Measurements from ENCODE around the gene TMIE. TPM values are rescaled to one million over a fixed set of nuclear protein-coding genes. Genes with fewer than 3 reads are reported as not detected.

TMIE gene
- total RNA-seq, 2 donors from 2014 or later = not detected

- no peaks in the 10 kb centered on the region for H3K9me3 ChIP-seq
- H3K36me3 ChIP-seq = no peaks in the 10 kb centered on the region
- TF ChIP-seq CTCF (IDR thresholded peaks at IDR 0.05) = no peak
- DNase-seq (ENCODE audit: low spot score) = no peak
- ATAC-seq (ENCODE audit: insufficient number of reproducible peaks, low FRiP score, low read depth) = no peak
- no peak overlapping the region for H3K4me3 ChIP-seq
- no peaks in the 10 kb centered on the region for H3K27me3 ChIP-seq (replicated peaks; ENCODE audit: insufficient read depth)
- peaks cover 0 to 4% of the 10 kb centered on the region in 2 donors for H3K4me1 ChIP-seq (ENCODE audit: control insufficient read depth in 1 of 2, low read depth in 2 of 2)
- no peak overlapping the region for H3K27ac ChIP-seq
Observed at GRCh38 chr3:46667061-46667621, 34.1 kb upstream of the TMIE start.

- peaks cover 0 to 4% of the 10 kb centered on the region in 2 donors for H3K4me1 ChIP-seq (ENCODE audit: control insufficient read depth in 1 of 2, low read depth in 2 of 2)
- no peak for TF ChIP-seq CTCF (IDR thresholded peaks at IDR 0.05)
- no peaks in the 10 kb centered on the region for H3K9me3 ChIP-seq
- no peaks in the 10 kb centered on the region for H3K27me3 ChIP-seq (replicated peaks; ENCODE audit: insufficient read depth)
- no peak overlapping the region for H3K27ac ChIP-seq
- ATAC-seq (ENCODE audit: insufficient number of reproducible peaks, low FRiP score, low read depth) (no peak), DNase-seq (ENCODE audit: low spot score) (no peak)
- no peak overlapping the region for H3K4me3 ChIP-seq
- H3K36me3 ChIP-seq = no peaks in the 10 kb centered on the region
Observed at GRCh38 chr3:46667657-46668056, 33.5 kb upstream of the TMIE start.

- no peak for DNase-seq (ENCODE audit: low spot score)
- no peak for TF ChIP-seq CTCF (IDR thresholded peaks at IDR 0.05)
- Histone ChIP-seq H3K4me3 (no peak overlapping the region), H3K27me3 (replicated peaks; ENCODE audit: insufficient read depth) (no peaks in the 10 kb centered on the region), H3K9me3 (no peaks in the 10 kb centered on the region), H3K27ac (no peak overlapping the region), H3K4me1 (ENCODE audit: control insufficient read depth in 1 of 2, low read depth in 2 of 2) (peaks cover 0 to 4% of the 10 kb centered on the region in 2 donors), H3K36me3 (no peaks in the 10 kb centered on the region)
- no peak for ATAC-seq (ENCODE audit: insufficient number of reproducible peaks, low FRiP score, low read depth)
Observed at GRCh38 chr3:46668116-46668515, 33.1 kb upstream of the TMIE start.

GRCh38 chr3:46668591-46668990 lies 32.6 kb upstream of the TMIE start:
- no peak for TF ChIP-seq CTCF (IDR thresholded peaks at IDR 0.05)
- H3K36me3 ChIP-seq = no peaks in the 10 kb centered on the region
- no peak overlapping the region for H3K4me3 ChIP-seq
- no peaks in the 10 kb centered on the region for H3K27me3 ChIP-seq (replicated peaks; ENCODE audit: insufficient read depth)
- no peaks in the 10 kb centered on the region for H3K9me3 ChIP-seq
- no peak for ATAC-seq (ENCODE audit: insufficient number of reproducible peaks, low FRiP score, low read depth)
- H3K27ac ChIP-seq = no peak overlapping the region
- peaks cover 0 to 4% of the 10 kb centered on the region in 2 donors for H3K4me1 ChIP-seq (ENCODE audit: control insufficient read depth in 1 of 2, low read depth in 2 of 2)
- no peak for DNase-seq (ENCODE audit: low spot score)

GRCh38 chr3:46669191-46669999 lies 31.8 kb upstream of the TMIE start:
- TF ChIP-seq CTCF (IDR thresholded peaks at IDR 0.05) = no peak
- H3K9me3 ChIP-seq = no peaks in the 10 kb centered on the region
- no peaks in the 10 kb centered on the region for H3K27me3 ChIP-seq (replicated peaks; ENCODE audit: insufficient read depth)
- no peaks in the 10 kb centered on the region for H3K36me3 ChIP-seq
- no peak overlapping the region for H3K4me3 ChIP-seq
- DNase-seq (ENCODE audit: low spot score) (no peak), ATAC-seq (ENCODE audit: insufficient number of reproducible peaks, low FRiP score, low read depth) (no peak)
- H3K4me1 ChIP-seq (ENCODE audit: control insufficient read depth in 1 of 2, low read depth in 2 of 2) = peaks cover 0 to 4% of the 10 kb centered on the region in 2 donors
- H3K27ac ChIP-seq = no peak overlapping the region
